ENCODE data around the gene NFIA. TPM values are rescaled to one million over a fixed set of nuclear protein-coding genes. Genes with fewer than 3 reads are reported as not detected.

NFIA gene
- total RNA-seq, 1 donor from 2014 or later: 111 TPM

DNA sequence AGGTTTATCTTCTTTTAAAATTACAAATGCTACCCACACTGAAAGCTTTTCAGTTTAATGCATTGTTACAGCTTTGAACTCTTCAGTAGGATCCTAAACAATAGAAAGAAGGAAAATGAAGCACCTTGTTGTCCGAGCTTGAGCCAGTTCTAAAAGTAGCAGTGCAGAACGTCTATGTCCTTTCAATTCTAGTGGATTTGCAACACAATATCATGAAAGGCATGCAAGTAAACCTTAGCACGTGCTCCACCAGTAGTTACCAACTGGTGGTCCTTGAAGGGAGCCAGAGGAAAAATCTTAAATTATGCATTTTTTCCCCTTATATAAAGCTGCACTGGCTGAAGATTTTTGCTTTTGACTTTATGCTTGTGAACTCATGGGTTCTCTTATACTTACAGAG, 208.2 kb downstream of the NFIA start:
- DNase-seq (ENCODE audit: low spot score): no peak

DNA sequence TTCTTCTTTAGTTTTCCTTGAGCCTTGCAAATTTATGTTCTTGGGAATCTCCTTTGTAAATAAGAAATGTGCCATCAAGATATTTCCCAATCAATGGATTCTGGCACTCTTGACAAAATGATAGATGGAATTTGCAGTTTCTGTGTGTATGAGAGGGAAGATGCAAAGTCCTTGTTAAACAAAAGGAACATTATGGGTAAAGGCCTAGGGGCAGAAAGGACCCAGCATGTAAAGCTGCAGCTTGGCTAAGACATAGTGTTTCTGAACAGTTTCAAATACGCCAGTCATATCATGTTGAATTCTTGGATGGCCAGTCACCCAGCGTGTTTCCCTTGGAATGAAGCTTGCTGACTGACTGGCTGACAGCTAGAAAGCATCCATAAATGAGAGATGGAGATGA, 210.8 kb downstream of the NFIA start:
- no peak for DNase-seq (ENCODE audit: low spot score)

DNA sequence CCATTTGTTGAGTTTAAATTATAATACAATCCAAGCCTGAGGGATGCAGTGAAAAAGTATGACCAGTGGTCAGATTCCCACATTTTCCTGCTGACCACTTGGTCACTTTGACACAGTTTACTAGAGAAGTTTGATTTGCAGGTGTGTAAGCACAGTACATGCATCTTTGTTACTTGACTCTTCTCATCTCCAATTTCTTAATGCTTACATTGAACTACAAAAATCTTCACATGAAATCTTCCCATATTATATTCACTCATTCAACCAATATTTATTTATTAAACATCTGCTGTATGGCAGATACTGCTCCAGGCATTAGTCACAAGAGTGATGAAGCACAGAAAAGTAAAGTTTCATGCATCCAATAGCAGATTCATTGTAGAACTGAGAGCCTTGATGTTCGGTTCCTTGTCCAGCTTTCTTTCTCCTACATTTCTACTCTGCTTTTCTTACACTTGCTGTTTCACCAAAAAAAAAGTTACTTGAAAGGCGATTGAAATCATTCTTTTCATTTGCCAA, 211.7 kb downstream of the NFIA start:
- DNase-seq (ENCODE audit: low spot score): no peak

DNA sequence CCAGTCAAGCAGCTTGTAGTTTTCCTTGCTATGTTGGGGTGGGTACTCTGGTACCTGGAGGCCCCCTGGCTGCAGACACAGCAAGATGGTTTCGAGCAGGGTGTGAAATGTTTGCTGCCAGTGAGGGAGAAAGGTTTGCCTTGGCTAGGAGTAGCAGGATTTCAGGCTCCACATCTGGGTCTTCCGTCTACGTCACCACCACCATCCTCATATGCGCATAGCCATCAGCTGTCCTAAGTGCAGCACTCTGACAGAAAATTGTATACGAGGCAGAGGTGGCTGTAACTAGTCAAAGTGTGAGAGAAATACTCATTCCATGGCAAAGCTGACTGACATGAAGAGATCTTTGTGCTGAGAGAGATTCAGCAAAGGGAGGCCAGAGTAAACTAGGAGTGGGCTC, 212.6 kb downstream of the NFIA start:
- no peak for DNase-seq (ENCODE audit: low spot score)

DNA sequence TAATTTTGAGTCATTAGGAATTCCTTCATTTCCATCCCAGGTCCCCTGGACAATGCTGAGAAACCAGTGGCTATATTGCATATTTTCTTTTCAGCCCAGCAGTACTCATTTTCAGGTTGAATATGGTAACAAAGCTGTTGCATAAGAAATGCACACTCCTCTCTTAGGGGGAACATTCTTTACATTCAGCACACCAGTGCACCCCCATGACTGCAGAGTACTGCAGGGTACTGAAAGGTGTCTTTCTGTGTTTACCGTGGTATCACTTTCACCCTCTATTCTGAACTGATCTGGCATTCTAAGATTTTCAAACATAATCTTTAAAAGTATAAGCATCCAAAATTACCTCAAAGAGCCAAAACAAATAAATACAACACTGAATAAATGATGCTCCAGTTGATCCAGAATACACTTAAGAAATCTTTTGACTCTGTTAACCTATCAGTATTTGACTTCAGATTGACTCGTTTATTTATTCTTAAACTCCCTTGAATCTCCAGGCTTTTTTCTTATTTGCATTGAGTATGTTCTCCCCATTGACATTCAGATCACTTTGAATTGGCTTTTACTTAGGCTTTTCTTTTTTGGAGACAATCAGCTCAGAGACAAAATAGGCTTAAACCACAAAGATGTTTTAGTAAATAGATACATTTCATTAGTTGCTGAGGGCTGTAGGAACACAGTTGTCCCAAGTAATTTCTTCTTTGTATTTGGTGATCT, 213.6 kb downstream of the NFIA start:
- DNase-seq (ENCODE audit: low spot score): no peak

DNA sequence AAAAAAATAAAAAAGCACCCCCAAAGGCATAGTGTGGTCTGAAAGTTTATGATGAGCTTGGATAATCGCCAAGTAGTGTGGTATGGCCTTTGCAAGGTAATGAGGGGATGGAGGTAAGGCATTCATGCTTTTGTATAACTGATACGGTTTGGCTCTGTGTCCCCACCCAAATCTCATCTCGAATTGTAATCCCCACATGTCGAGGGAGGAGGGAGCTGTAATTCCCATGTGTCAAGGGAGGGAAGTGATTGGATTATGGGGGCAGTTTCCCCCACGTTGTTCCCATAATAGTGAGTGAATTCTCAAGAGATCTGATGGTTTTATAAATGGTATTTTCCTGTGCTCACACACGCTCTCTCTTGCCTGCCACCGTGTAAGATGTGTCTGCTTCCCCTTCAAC, 215.5 kb downstream of the NFIA start:
- no peak for DNase-seq (ENCODE audit: low spot score)

DNA sequence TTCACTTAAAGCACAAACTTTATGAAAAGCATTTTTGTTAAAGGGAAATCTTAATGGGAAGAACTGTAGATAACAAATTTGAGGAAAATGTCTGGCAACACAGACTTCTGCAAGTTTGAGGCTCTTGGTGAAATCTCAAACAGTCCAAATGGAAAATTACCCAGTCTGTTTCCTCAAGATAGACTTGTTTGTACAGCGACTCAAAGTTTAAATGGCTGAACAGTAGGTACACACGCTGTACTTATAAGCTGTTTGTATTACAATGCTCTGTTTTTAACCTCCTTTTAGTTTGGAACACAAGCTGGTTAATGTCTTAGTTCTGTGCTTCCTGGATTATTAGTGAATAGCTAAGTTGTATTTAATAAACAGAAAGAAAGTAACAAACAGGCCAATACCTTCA, 217.1 kb downstream of the NFIA start:
- DNase-seq (ENCODE audit: low spot score): no peak

DNA sequence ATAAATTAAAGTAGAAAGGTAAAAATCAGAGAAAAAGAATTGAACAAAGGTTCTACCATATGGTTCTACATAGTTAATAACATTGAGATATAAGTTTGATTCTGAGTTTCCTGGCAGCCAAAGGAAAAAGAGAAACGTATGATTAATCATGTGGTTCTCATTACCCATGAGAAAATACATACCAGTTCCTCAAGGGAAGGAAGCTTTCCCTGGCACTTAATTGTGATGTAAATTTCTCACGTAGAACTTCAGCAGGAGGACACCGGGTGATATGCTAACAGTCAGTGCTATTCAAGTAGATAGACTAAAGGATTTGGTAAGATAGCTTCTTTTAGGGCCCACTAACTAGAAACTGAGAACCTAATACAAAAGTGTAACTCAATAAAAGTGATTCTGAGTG, 218.5 kb downstream of the NFIA start:
- no peak for DNase-seq (ENCODE audit: low spot score)

DNA sequence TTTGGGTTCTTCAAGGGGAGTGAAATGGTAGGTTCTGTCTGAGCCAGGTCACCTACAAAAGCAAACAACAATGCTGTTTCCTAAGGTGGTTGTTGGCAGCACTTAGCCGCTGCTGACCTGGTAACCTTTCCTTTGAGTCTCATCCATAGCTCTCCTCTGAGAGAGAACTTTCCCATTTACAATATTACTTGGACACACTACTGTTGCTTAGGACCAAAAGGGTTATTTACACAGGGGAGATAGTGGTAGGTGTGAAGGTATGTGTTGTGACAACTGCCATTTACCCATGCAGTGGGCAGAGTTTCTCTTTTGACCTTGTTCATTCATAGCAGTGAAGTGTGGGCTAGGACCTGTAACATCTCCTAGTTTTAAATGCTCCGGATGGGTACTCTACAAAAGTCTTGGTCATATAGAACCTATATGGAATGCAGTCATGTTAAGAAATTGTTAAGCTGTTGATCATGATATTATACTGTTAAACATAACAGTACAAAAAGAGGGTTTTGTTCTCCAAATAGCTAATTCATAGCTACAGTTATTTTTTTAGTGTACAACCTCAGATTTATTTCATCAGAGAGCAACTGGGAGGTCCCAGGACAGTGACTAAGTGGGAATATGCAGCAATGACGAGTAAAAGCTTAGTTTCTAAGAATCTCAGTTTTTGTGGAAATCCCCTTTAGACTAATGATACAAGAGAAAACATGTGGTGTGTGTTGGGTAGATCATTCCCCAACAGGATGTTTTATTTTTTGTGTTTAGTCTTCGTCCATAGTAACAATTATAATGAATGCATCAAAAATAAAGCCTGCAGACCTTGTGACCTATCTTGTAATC, 219.7 kb downstream of the NFIA start:
- no peak for DNase-seq (ENCODE audit: low spot score)

DNA sequence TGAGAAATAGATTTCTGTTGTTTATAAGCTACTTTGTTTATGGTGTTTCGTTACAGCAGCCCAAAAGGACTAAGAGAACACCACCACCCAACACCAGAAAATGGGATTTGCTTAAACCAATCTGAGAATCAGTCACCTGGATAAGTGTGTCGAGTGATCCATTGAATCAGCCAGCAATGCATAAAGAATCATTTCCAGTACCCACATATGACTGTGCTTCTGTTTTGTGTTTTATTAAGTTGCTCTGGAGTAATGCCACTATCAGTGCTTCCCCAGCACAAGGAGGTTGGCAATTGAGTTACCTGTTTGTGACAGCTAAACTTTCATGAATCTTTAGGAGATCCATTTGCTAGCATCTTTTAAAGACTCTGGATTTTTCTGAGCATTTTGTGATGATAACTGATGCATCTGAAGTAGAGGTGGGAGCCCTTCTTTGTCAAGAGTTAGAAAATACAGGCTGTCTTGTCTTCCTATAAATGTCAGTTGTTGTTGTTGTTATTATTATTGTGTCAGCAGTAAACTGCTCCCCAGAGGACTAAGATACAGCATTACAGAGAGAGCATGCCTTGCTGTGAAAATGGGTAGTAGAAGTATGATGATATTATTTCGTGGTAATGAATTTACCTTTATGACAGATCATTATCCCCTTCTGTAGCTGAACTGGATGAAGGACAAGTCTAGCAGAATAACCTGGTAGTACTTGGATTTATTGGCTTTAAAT, 225.2 kb downstream of the NFIA start:
- no peak for DNase-seq (ENCODE audit: low spot score)

DNA sequence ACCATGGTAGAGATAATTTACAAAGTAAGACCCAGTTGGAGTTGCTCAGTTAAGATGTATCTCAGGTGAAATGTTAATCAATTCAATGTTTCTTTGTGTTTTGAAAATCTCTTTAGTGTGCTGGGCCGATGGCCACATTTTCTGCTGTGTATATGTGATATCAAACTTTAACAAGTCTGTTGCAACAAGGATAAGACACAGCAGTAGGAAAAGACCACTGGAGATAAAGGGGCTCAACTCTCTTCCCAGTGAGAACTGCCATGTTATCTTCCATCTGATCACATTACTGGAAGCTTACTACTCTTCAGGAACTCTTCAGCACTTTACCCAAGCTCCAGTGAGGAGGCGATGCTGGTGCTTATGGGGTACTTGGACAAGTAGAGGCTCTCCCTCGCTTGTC, 227.7 kb downstream of the NFIA start:
- DNase-seq (ENCODE audit: low spot score): no peak

DNA sequence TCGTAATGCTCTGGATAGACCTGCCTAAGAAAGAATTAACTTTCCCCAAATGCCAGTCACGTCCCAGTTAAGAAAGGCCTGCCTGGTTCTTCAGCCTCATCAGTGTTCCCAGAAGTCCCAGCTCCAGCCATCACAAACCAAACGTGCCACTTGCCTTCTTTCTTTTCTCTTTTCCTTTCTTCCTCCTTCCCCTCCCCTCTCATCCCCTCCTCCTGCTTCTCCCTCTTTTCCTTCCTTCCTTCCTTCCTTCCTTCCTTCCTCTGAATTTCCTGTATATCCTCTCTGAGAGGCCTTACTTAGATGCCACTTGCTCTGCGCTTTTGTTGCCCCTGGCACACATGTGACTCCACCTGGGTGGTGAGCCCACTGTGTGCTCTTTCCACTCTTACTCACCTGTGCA, 228.2 kb downstream of the NFIA start:
- DNase-seq (ENCODE audit: low spot score): no peak

DNA sequence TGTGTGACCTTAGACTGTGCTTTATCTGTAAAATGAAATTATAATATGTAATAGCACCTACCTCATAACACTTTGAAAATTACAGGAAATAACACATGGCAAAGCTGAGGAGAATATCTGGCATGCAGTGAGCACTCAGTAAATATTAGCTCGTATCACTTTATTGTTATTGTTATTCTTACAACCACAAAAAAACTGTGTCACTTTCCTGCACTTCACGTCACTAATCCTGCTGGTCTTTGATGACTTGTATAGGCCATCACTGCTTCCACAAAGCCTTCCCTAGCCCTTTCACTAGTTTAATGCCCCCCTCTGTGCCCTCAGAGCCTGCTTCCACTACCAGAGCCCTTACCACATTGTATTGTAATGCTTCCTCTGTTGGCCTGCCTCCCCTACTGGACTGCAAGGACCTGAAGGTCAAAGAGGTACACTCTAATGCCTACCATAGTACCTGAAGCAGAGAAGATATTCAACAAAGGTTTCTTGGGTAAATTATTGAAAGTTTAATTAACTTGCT, 231.6 kb downstream of the NFIA start:
- no peak for DNase-seq (ENCODE audit: low spot score)

DNA sequence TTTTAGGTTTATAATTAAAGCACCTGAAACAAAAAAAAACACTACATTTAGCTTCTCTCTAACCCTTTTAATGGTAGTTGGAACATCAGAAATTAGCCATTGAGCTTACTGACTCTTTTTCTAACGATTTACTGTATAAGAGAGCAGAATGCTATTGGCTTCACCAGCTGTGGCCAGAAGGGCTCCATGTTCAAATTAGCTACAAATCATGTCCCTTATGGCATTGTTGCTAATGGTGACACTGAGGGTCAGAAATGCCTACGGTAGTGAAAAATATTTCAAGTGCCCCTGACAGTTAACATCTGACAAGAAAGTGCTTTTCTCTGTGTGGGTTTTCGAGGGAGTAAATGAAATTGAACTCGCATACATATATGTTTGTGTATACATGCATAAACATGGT, 232.7 kb downstream of the NFIA start:
- DNase-seq (ENCODE audit: low spot score): no peak

DNA sequence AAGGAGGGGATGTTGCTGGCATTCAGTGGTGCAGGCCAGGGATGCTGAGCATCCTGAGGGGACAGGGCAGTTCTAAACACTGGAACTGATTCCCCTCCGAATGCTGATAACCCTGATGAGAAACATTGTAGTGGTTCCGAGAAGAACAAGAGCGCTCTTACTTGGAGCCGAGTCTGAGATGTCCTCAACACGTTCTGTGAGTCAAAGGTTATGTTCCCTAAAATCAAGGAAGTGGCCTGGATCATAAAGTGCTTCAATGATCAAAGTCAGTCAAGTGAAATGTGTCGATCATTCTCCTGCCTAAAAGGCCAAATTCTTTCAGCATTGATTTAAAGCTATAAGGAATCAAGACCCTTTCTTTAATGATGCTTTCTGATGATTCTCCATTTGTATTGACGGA, 234.1 kb downstream of the NFIA start:
- DNase-seq (ENCODE audit: low spot score): no peak

DNA sequence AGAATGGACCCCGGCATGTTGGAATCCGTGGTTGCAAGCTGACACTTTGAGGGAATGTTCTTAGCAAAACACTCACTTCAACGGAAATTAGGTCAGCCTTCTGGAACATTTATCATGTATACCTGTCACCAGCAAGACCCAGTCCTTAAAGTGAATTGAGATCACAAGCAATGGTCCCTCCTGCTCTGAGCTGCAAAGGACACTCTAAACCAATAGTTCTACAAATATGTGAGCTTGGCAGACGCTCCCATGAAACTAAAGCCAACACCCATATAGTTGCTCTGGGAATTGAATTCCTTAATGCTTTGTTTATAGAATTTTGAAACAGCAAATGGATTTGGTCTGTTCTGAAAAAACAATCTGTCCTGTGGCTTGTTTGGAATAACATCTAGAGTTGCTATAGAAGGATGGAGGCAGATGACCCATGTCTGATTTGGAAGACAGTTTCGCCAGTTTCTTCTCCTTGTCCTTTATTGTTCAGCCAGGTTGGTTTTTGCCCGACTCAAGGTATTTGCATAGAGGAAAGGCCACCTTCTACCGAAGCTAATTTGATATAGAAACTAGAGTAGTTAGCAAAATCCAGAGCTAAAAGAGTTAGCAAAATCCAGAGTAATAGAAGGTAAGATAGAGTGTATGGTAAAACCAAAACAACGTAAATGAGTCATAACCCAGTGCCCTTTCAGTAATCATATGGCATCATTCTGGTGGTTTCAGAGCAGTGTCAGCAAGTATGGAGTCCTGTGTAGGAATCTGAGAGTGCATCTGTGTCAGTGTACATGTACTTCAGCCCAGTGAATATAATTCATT, 236.2 kb downstream of the NFIA start:
- no peak for DNase-seq (ENCODE audit: low spot score)

DNA sequence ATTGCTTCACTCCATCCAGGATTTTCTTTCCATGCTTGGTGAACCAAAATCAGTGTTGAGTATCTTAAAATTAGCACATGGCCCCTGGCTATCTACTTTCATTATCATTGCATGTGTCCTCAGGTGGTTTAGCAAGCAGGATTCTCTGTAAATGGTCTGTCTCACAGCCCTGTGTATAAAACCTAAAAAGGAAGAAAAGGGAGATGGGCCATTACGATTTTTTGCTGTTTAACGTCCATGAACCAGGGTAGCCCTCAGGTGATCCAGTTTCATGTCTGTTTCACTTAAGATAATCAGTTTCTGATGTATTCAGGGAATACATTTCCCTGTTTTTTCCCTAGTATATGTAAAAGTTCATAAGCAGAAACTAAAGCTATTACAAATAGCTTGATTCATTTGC, 238.2 kb downstream of the NFIA start:
- no peak for DNase-seq (ENCODE audit: low spot score)

DNA sequence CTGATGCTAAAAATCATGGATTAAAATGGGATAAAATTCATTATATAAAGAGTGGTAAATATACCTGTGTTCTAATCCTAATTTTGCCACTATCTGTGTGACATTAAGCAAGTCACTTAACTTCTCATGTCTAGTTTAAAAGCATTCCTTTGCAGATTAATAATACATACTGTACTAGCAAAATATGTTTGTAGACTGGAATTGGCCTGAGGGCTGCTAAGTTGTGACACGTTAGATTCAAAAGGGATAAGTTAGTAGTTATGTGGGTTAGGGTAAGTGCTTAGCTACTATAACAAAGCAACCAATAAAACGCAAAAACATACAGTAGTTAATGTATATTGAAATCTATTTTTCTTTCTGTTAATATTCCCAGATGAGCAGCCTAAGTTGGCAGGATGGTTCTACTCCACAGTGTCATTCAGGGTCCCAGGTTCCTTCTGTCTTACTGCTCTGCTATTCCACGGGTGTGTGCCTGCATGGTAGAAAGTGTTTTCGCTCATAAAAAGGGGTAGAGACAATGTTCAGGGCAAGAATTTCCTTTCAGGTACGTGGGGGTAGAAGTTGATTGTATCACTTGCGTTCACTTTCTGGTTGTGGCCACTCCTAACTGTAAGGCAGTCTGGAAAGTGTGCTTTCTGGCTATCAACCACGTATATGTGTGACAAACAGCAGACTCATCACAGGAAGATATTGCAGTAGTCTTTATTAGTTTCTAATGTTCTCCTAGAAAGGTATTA, 239.8 kb downstream of the NFIA start:
- no peak for DNase-seq (ENCODE audit: low spot score)

DNA sequence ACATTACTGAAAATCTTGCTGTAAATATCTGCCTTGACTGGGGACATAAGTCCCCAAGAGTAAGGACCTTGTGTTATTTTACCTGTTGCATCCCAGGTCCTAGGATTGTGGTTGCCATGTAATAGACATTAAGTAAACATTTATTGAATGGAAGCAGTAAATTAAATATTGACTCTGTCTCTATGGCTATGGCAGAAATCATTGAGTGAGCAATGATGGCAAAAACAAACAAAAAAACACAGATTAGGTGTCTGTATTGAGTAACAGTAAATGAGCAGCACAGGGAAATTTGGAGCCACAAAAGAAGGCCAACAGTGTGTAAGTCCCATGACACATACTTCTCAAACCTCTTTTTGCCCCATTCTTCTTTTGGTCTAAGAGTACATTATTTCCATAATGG, 240.4 kb downstream of the NFIA start:
- no peak for DNase-seq (ENCODE audit: low spot score)

DNA sequence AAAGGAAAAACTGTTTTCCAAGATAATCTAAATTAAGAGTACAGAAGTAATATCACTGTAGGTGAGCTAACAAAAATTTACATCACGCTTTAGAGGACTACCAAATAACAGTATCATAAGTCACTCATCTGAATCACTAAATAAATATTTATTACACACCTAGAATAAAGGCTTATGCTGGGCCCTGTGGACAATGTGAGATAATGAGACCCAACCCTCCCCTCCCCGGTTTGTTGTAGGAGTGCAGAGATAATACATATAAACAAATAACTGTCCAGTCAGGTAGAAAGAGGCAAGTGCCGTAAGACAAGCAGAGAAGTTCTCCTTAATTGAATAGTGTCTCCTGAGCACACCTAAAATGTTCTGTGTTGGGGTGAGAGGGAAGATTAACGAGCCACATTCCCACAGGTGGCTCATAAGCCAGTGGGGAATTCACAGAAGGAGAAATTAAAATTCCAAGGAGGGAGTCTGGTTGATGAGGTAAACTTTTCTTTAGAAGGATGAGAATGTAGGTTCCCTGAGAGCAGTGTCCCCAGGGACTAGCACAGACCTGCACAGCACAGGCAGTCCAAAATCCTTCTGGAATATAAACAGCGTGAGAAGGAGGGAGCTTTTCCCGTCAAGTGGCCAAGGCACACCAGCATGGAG, 241.4 kb downstream of the NFIA start:
- DNase-seq (ENCODE audit: low spot score): no peak
